Left ventricle myocardium inferior (tissue), 1 donor: Measurements from ENCODE around the gene LRRFIP2. TPM values are rescaled to one million over a fixed set of nuclear protein-coding genes. Genes with fewer than 3 reads are reported as not detected.

Experiments
- DNase-seq: peaks from one replicate; pipeline ENCODE4 v3.0.0-alpha.2; 2020
- H3K27ac ChIP-seq: fragments of 200-600 bp; replicated peaks from 2 replicates; pipeline ENCODE4 v1.8.0; 2021
- H3K27me3 ChIP-seq: fragments of 200-600 bp; 2 replicates; pipeline ENCODE4 v1.8.0; 2021; ENCODE audit warnings: low read depth
- H3K36me3 ChIP-seq: fragments of 200-600 bp; 2 replicates; pipeline ENCODE4 v1.8.0; 2021
- H3K4me1 ChIP-seq: fragments of 200-600 bp; 2 replicates; pipeline ENCODE4 v1.8.0; 2021
- H3K4me3 ChIP-seq: fragments of 200-600 bp; 2 replicates; pipeline ENCODE4 v1.8.0; 2021; ENCODE audit warnings: mild to moderate bottlenecking, moderate library complexity
- H3K9me3 ChIP-seq: fragments of 200-600 bp; replicated peaks from 2 replicates; pipeline ENCODE4 v1.8.0; 2021
- intact Hi-C: fragments of 100-400 bp; cut with micrococcal nuclease; formaldehyde crosslinking; loops from one replicate; pipeline ENCODE4 v1.11.0; 2022
- total RNA-seq: library from RNA; stranded (reverse); fragmentation: NEBNext Ultra II Directional; extraction: Animal tissue kit (Norgen Biotek cat#: 25700); gene quantifications from one replicate; pipeline ENCODE4 v1.2.1, GENCODE V29; 2021
- TF ChIP-seq, protein P1 (sequence below): fragments of 200-600 bp; IDR thresholded peaks from 2 replicates; pipeline ENCODE4 v1.8.0; 2021; ENCODE audit warnings: antibody characterized with exemption, mild to moderate bottlenecking, borderline replicate concordance
- donor health status: DM: no; HTN: yes; CAD: no; lungs with severe emphysema.

The LRRFIP2 gene
- total RNA-seq, 1 donor from 2014 or later, result 155 TPM

DNA sequence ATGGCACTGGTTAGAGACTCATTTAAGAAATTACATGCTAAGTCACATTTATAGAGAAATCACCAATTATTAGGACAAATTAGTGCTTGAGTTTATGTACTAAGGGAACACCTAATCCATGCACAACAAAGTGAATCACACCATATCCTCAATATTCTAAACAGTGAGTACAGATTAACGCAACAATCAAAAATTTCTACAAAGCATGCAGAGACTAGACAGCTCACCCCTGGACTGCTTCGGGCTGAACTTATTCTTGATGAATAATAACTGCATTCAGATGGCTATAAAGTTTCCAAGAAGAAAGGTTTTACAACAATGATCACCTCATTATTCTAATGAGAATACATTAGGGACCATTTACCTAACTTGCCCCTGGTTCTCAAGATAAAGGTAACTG is 66.5 kb downstream of the LRRFIP2 start:
- TF ChIP-seq, protein P1, sequence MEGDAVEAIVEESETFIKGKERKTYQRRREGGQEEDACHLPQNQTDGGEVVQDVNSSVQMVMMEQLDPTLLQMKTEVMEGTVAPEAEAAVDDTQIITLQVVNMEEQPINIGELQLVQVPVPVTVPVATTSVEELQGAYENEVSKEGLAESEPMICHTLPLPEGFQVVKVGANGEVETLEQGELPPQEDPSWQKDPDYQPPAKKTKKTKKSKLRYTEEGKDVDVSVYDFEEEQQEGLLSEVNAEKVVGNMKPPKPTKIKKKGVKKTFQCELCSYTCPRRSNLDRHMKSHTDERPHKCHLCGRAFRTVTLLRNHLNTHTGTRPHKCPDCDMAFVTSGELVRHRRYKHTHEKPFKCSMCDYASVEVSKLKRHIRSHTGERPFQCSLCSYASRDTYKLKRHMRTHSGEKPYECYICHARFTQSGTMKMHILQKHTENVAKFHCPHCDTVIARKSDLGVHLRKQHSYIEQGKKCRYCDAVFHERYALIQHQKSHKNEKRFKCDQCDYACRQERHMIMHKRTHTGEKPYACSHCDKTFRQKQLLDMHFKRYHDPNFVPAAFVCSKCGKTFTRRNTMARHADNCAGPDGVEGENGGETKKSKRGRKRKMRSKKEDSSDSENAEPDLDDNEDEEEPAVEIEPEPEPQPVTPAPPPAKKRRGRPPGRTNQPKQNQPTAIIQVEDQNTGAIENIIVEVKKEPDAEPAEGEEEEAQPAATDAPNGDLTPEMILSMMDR, result no peak
- H3K27me3 ChIP-seq, result no peaks in the 10 kb centered on the region
- H3K9me3 ChIP-seq, result no peaks in the 10 kb centered on the region
- H3K4me1 ChIP-seq, result peaks cover 23% of the 10 kb centered on the region
- H3K4me3 ChIP-seq, result no peak overlapping the region
- H3K36me3 ChIP-seq, result peaks cover 9% of the 10 kb centered on the region
- intact Hi-C loops, result no loop called here
- no peak for DNase-seq
- no peak overlapping the region for H3K27ac ChIP-seq

DNA sequence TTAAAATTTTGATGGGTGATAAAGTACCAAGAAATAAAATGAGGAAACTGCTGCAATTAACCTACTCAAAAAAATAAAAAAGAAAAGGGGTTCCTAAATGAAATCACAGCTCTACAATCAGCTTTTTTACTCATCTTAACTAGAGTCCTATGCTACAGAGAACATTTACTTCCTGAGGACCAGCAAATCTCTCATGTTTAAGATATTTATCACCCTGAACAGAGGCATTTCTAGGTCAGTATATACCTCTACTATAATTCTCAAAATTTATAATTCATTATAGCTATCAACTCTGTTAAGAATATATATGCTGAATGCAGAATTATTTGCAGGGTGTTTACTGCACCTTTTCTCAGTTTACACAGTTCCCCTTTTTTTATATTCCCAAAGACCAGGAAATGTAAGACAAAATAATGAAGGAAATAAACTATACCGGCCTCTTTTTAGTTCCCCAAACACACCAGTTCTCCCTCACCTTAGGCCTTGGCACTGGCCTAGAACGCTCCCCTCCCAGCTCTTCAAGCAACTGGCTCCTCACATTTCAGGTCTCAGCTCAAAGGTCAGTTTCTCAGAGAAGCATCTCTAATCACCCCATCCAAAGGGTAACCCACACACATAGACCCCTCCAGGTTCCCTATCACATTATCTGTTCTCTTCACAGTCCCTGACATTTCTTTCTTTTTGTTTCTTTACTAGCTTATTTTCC is 71.1 kb downstream of the LRRFIP2 start:
- no peak for DNase-seq
- TF ChIP-seq, protein P1, result no peak
- H3K4me1 ChIP-seq, result no peaks in the 10 kb centered on the region
- intact Hi-C loops, result no loop called here
- H3K9me3 ChIP-seq, result no peaks in the 10 kb centered on the region
- H3K36me3 ChIP-seq, result peaks cover 10% of the 10 kb centered on the region
- H3K27ac ChIP-seq, result no peak overlapping the region
- H3K27me3 ChIP-seq, result no peaks in the 10 kb centered on the region
- no peak overlapping the region for H3K4me3 ChIP-seq

DNA sequence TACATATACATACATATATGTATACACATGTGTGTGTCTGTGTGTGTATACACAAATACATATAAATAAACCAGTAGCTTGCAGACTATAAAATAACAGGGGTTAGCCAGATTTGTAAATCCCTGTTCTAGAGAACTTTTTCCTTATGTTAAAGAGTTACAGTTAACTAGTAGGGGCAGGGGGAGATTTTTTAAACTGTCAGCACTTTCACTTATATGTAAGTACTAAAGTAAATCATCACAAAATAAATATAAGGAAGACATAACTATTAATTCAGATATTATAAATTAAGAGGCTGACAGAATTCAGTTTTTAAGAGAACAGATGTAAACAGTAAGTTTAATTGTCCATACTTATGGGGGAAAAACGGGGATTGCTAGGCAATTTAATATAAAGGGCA is 74.0 kb downstream of the LRRFIP2 start:
- intact Hi-C loops, result no loop called here
- Histone ChIP-seq H3K9me3 (no peaks in the 10 kb centered on the region), H3K36me3 (peaks cover 10% of the 10 kb centered on the region), H3K27me3 (no peaks in the 10 kb centered on the region), H3K4me1 (peaks cover 28% of the 10 kb centered on the region), H3K27ac (no peak overlapping the region), H3K4me3 (no peak overlapping the region)
- TF ChIP-seq, protein P1, result no peak
- DNase-seq, result no peak

DNA sequence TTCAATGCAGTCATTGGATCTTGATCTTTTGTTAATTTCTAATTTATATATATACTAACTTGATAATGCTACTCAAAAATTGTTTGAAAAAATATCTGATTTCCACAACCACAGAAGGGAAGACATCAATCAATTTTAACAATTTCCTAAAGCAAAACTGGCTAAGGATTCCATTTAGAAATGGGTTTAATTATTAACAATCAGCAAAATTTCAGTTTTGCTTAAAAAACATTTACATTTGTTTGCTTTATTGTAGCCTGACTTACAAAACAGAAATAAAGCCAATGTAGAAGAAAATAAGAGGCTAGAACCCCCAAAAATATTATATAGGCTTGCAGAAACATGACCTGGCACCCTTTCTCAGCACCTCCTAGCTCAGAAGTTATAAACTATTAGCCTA is 74.9 kb downstream of the LRRFIP2 start:
- Histone ChIP-seq H3K27me3 (no peaks in the 10 kb centered on the region), H3K36me3 (peaks cover 13% of the 10 kb centered on the region), H3K4me3 (no peak overlapping the region), H3K27ac (no peak overlapping the region), H3K9me3 (no peaks in the 10 kb centered on the region), H3K4me1 (peaks cover 30% of the 10 kb centered on the region)
- TF ChIP-seq, protein P1, result no peak
- DNase-seq, result no peak
- intact Hi-C loops, result no loop called here

DNA sequence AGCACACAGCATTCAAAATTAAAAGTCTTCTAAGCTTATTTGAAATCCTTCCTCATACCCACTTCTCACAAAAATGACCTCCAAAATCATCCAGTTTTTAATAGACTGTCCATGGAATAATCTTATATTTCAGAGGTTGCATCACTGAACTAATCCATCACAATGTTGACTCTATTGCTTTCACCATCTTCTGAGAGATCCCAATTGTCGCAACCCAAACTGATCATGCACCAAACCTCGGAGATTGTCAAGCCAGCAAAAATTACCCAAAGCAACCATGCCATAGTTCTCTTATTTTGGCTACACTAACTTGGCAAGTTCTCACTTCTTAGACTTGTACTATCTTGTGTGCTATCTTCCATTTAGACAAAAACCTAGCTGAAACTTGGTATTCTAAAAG is 75.5 kb downstream of the LRRFIP2 start:
- Histone ChIP-seq H3K27me3 (no peaks in the 10 kb centered on the region), H3K36me3 (peaks cover 19% of the 10 kb centered on the region), H3K4me3 (no peak overlapping the region), H3K27ac (no peak overlapping the region), H3K4me1 (peaks cover 30% of the 10 kb centered on the region), H3K9me3 (no peaks in the 10 kb centered on the region)
- intact Hi-C loops, result no loop called here
- DNase-seq, result no peak
- TF ChIP-seq, protein P1, result no peak
